A172 (cell line): ENCODE measurements around the gene RGS13. TPM values are rescaled to one million over a fixed set of nuclear protein-coding genes. Genes with fewer than 3 reads are reported as not detected.
A peak's percentile ranks its signal among the peaks of the same experiment; 100 is the strongest.
"Not testable (repeated sequence)": the region's sequence is repeated elsewhere in the genome, so short reads cannot be mapped to it uniquely, and the experiment has no call there.

Source experiments
- DNase-seq: peaks from one replicate; pipeline ENCODE4 v3.0.0-alpha.2; 2015; ENCODE audit warnings: low spot score
- total RNA-seq: library from RNA; depleted of rRNA; stranded (reverse); fragments of >200 nt; shearing (Covaris generic); gene quantifications from 2 replicates; pipeline ENCODE4 v1.2.3, GENCODE V29; 2014; rRNA removed

RGS13 gene
- total RNA-seq, 1 experiment from 2014 or later, result not detected

DNA sequence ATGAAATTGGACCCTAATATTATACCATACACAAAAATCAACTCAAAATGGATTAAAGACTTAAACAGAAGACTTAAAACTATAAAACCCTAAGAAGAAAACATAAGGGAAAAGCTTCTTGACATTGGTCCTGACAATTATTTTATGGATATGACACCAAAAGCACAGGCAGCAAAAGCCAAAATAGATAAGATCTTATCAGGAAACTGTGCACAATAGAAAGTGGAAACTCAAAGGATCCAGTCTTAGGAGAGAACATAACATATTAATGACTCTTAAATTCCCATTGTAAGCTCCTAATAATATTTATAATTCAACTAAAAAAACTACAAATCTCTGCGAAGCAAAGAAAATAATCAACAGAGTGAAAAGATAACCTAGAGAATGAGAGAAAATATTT is 39.8 kb downstream of the RGS13 start:
- DNase-seq, result no peak

DNA sequence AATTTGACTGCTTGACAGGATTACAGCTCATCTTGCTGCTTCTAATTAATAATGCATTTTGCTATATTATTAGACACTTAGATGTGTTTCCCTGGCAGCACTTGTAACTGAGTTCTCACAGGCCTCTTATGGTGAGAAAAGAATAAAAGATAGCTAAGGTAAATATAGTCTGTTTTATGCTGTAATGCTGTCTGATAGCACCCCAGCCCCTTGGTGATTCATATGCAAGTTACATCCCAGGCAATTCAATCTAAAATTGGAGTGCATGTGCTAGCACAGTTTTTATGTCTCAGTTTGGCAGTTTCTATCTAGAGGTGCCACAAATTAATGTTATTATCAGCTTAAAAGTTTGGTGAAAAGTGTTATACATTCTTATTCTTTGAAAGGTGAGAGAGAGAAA is 42.2 kb downstream of the RGS13 start:
- no peak for DNase-seq

DNA sequence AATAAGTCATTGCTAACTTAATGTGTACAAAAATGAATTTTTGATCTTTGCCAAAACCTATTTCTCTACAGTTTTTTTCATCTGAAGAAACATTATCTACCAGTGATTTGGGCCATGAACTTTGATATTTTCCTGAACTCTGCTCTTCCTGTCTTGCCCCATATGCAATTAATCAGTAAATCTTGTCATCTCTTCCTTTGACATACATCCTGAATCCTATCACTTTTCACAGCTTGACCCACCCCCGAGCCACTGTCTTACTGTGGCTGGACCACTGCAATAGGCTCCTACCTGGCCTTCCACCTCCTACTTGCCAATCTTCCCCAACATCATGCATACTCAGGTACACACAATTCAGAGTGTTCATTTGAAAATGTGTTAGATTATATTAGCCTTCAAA is 46.4 kb downstream of the RGS13 start:
- no peak for DNase-seq

GRCh38 chr1:192683081-192683480 is 47.1 kb downstream of the RGS13 start:
- not testable (repeated sequence) for DNase-seq

- no peak for DNase-seq
Observed at GRCh38 chr1:192689459-192689858, 53.5 kb downstream of the RGS13 start.

- DNase-seq, result no peak
Observed at GRCh38 chr1:192691041-192691440, 55.1 kb downstream of the RGS13 start.

- no peak for DNase-seq
Observed at GRCh38 chr1:192696082-192696481, 60.1 kb downstream of the RGS13 start.

DNA sequence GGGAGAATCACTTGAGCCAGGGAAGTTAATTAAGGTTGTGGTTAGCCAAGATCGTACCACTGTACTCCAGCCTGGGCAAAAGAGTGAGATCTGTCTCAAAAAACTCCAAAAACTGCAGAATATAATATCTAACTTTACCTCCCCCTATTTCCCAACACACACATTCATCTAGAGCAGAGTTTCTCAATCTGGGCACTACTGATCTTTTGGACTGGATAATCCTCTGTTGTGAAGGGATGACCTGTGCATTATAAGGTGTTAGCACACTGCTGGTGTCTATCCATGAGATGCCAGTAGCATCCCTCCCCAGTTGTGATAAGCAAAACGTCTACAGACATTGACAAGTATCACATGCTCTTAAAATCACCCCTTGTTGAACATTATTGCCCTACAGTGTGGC is 61.8 kb downstream of the RGS13 start:
- no peak for DNase-seq

GRCh38 chr1:192698731-192699130 is 62.8 kb downstream of the RGS13 start:
- DNase-seq, result no peak

DNA sequence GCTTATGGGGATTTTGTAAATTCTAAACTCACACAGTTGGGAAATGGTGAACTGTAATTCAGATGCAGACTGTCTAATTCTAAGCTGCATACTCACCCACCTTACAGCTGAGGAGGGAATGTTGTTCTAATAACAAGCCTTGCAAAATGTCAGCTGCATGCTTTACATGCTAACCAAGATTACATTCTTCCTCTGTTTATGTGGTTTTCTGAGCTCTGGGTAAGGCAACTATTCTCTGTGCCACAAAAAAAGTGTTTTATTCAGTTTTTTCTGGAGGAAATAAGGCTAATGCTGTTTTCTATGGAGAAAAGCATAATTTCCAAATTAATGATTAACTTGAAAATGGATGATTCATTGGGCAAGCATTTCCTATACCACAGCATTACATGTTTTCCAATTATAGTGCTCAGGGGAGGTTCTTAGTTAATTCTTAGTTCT is 64.9 kb downstream of the RGS13 start:
- peak; percentile 54 for DNase-seq

- DNase-seq, result peak; percentile 64
Observed at GRCh38 chr1:192702212-192702902, 66.4 kb downstream of the RGS13 start.

- DNase-seq, result no peak
Observed at GRCh38 chr1:192703283-192704206, 67.6 kb downstream of the RGS13 start.

GRCh38 chr1:192705510-192705909 is 69.6 kb downstream of the RGS13 start:
- DNase-seq, result no peak

DNA sequence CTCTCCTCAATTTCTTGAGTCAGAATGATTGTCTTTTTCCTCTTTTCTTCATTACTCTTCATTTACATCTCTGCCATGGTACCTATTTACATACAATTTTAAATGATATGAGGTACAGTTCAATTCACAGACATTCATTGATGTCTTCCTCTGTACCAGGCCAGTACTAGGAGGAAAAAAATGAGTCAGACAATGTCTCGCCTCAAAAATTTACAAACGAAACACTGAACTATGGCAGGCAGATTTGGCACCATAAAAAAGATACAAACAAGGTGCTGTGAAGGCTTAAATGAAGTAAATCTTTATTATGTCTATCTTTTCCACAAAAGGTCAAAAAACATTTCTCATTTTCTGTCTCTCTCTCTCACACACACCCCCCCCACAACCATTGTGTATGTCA is 71.0 kb downstream of the RGS13 start:
- DNase-seq, result no peak

GRCh38 chr1:192707978-192708547 is 72.1 kb downstream of the RGS13 start:
- no peak for DNase-seq

DNA sequence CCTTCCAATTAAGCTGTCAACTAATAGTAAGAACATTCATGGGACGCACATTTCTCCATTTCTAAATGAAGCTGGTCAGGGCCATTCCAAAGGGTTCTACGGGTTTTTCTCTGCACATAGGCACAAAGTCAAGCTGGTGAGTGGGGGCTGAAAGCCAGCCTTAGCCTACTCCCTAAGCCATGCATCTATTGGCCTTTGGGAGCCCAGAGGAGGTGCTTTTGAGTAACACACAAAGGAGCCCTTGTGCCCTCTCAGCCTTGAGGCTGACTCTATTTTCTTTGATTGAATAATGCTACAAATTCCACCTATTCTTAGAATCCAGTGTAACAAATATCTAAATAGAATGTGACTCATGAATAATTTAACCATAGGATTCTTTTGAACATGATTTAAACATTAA is 73.6 kb downstream of the RGS13 start:
- no peak for DNase-seq

Other genes with a start within 250 kb of the RGS13 start
- not detected in 2 replicates for gene RGS1, start 60.4 kb upstream of the RGS13 start, total RNA-seq
- 1.5 and 3.8 TPM in 2 replicates for gene RGS2, start 172.9 kb downstream of the RGS13 start, total RNA-seq